HepG2 (cell line): ENCODE results near the gene FGF14. TPM values are rescaled to one million over a fixed set of nuclear protein-coding genes. Genes with fewer than 3 reads are reported as not detected.

Source experiments
- ATAC-seq: fragments of 200-7000 bp; cut with Tn5 transposase; 3 replicates; pipeline ENCODE4 v1.9.1; 2020; ENCODE audit warnings: mild to moderate bottlenecking, moderate library complexity
- BruUV-seq: library from RNA; stranded (reverse); fragments of 400-500 nt; replicated peaks from 2 replicates; lab custom pipeline; 2021; lab: Mats Ljungman, UMichigan
- CTCF ChIA-PET: fragments of 300-600 bp; formaldehyde crosslinking; extraction: SDS; loops from one replicate; lab custom pipeline; 2021; ENCODE audit warnings: low total read pairs, inconsistent platforms, low intra/inter-chr PET ratio; lab: Yijun Ruan, JAX
- POLR2A ChIA-PET: fragments of 350-600 bp; sonication (Branson Sonifier 250); formaldehyde crosslinking; loops from one replicate; lab custom pipeline; 2020; ENCODE audit warnings: antibody characterized with exemption, inconsistent platforms; lab: Yijun Ruan, JAX
- DNase-seq: peaks from one replicate; pipeline ENCODE4 v3.0.0-alpha.2; 2015; ENCODE audit warnings: low spot score
- FAIRE-seq: peaks from 3 replicates; lab custom pipeline; 2011; peaks lifted over from hg19 to GRCh38; lab: Jason Lieb, UNC
- H2AFZ ChIP-seq: one replicate; pipeline ENCODE4 v1.6.1; 2011; ENCODE audit warnings: low read length, inconsistent platforms
- H3K27ac ChIP-seq: fragments of 300-600 bp; 3 replicates; pipeline ENCODE4 v1.8.0; 2011; ENCODE audit warnings: mixed run types, mild to moderate bottlenecking, mixed read lengths, low read length, inconsistent platforms; ENCODE audit not compliant: insufficient read depth; ENCODE audit errors: extremely low read length
- H3K27me3 ChIP-seq, 2 experiments: fragments of 200-600 bp in 1 of 2; 2 replicates in 1 of 2; 3 replicates in 1 of 2; pipeline versions ENCODE4 v1.6.0 to v1.8.0; 2011; ENCODE audit warnings: low read length in 2 of 2, mild to moderate bottlenecking in 2 of 2, moderate library complexity in 2 of 2, inconsistent platforms in 1 of 2; ENCODE audit not compliant: insufficient read depth in 2 of 2, control insufficient read depth in 1 of 2
- H3K36me3 ChIP-seq, 2 experiments: fragments of 200-600 bp in 1 of 2; replicated peaks in 1 of 2; 2 replicates in 1 of 2; 3 replicates in 1 of 2; pipeline versions ENCODE4 v1.5.1 to v1.8.0; 2011; ENCODE audit warnings: low read length in 2 of 2, inconsistent platforms in 1 of 2; ENCODE audit not compliant: insufficient read depth in 2 of 2, control insufficient read depth in 1 of 2
- H3K4me1 ChIP-seq: 2 replicates; pipeline ENCODE4 v1.5.1; 2012; ENCODE audit warnings: low read length, inconsistent platforms; ENCODE audit not compliant: insufficient read depth
- H3K4me2 ChIP-seq: 2 replicates; pipeline ENCODE4 v1.6.0; 2011; ENCODE audit warnings: low read depth, low read length, inconsistent platforms
- H3K4me3 ChIP-seq, 3 experiments: fragments of 200-600 bp in 1 of 3; sonication (generic), shearing (Covaris generic) in 1 of 3; replicated peaks in 1 of 3; 2 replicates each; pipeline ENCODE4 v1.5.1; 2011 to 2016; ENCODE audit warnings: low read length in 3 of 3, inconsistent platforms in 2 of 3, low read depth in 2 of 3, mild to moderate bottlenecking in 2 of 3, control low read depth in 1 of 3, mixed read lengths in 1 of 3; ENCODE audit not compliant: insufficient read depth in 1 of 3
- H3K79me2 ChIP-seq: one replicate; pipeline ENCODE4 v1.6.1; 2011; ENCODE audit warnings: low read length, inconsistent platforms; ENCODE audit not compliant: insufficient read depth
- H3K9ac ChIP-seq: 2 replicates; pipeline ENCODE4 v1.6.0; 2011; ENCODE audit warnings: mild to moderate bottlenecking, low read depth, low read length, inconsistent platforms; ENCODE audit not compliant: insufficient read depth
- H3K9me3 ChIP-seq: 2 replicates; pipeline ENCODE4 v1.5.1; 2012; ENCODE audit warnings: mild to moderate bottlenecking, low read length
- H4K20me1 ChIP-seq: 2 replicates; pipeline ENCODE4 v1.6.0; 2011; ENCODE audit warnings: inconsistent platforms, mild to moderate bottlenecking, low read length, moderate library complexity; ENCODE audit not compliant: insufficient read depth
- ATRX ChIP-seq: sonication (generic); formaldehyde crosslinking; IDR thresholded peaks from 2 replicates; pipeline ENCODE4 v1.4.0; 2020; ENCODE audit warnings: missing genetic modification reagents, borderline replicate concordance
- CENPX ChIP-seq: sonication (generic); formaldehyde crosslinking; IDR thresholded peaks from 2 replicates; pipeline ENCODE4 v1.9.0; 2021; ENCODE audit warnings: mild to moderate bottlenecking, missing genetic modification reagents, moderate library complexity
- DR1 ChIP-seq: sonication (generic); formaldehyde crosslinking; IDR thresholded peaks from 2 replicates; pipeline ENCODE4 v1.8.0; 2021; ENCODE audit warnings: mild to moderate bottlenecking, missing genetic modification reagents, inconsistent platforms
- GLI4 ChIP-seq: sonication (generic); formaldehyde crosslinking; IDR thresholded peaks from 2 replicates; pipeline ENCODE4 v1.5.1; 2020; ENCODE audit warnings: missing genetic modification reagents, mild to moderate bottlenecking, moderate library complexity, borderline replicate concordance
- LRRFIP1 ChIP-seq: sonication (generic); formaldehyde crosslinking; conservative IDR thresholded peaks from 2 replicates; pipeline ENCODE4 v1.4.0; 2020; ENCODE audit warnings: missing genetic modification reagents
- NFYB ChIP-seq: sonication (generic); formaldehyde crosslinking; IDR thresholded peaks from 2 replicates; pipeline ENCODE4 v1.4.0; 2020; ENCODE audit warnings: missing genetic modification reagents
- PHB2 ChIP-seq: fragments of 450-650 bp; IDR thresholded peaks from 2 replicates; pipeline ENCODE4 v1.6.1; 2018; ENCODE audit not compliant: partially characterized antibody
- PHF5A ChIP-seq: IDR thresholded peaks from one replicate; pipeline ENCODE4 v1.6.1; 2018; ENCODE audit warnings: low read depth, missing genetic modification reagents; ENCODE audit not compliant: unreplicated experiment
- TCF12 ChIP-seq, 2 experiments: fragments of 450-650 bp in 1 of 2; sonication (generic) in 1 of 2; formaldehyde crosslinking in 1 of 2; IDR thresholded peaks; 2 replicates each; pipeline versions ENCODE4 v1.6.1 to v1.8.0; 2017 to 2022; ENCODE audit warnings: antibody characterized with exemption in 1 of 2, mild to moderate bottlenecking in 1 of 2, missing genetic modification reagents in 1 of 2, moderate library complexity in 1 of 2
- THAP7 ChIP-seq: sonication (generic); formaldehyde crosslinking; IDR thresholded peaks from 2 replicates; pipeline ENCODE4 v1.8.1; 2023; ENCODE audit warnings: mild to moderate bottlenecking, missing genetic modification reagents
- TRIM24 ChIP-seq: sonication (generic); formaldehyde crosslinking; IDR thresholded peaks from 2 replicates; pipeline ENCODE4 v1.8.0; 2022; ENCODE audit warnings: mild to moderate bottlenecking, missing genetic modification reagents
- ZC3H4 ChIP-seq: sonication (generic); formaldehyde crosslinking; IDR thresholded peaks from 2 replicates; pipeline ENCODE4 v1.4.0; 2020; ENCODE audit warnings: missing genetic modification reagents, borderline replicate concordance
- ZNF10 ChIP-seq: sonication (generic); formaldehyde crosslinking; IDR thresholded peaks from 2 replicates; pipeline ENCODE4 v1.4.0; 2020; ENCODE audit warnings: mild to moderate bottlenecking, low read depth, missing genetic modification reagents, borderline replicate concordance
- ZNF235 ChIP-seq: sonication (generic); formaldehyde crosslinking; IDR thresholded peaks from 2 replicates; pipeline ENCODE4 v1.8.1; 2023; ENCODE audit warnings: mild to moderate bottlenecking, missing genetic modification reagents, borderline replicate concordance
- ZNF251 ChIP-seq: sonication (generic); formaldehyde crosslinking; IDR thresholded peaks from 2 replicates; pipeline ENCODE4 v1.9.0; 2021; ENCODE audit warnings: mild to moderate bottlenecking, missing genetic modification reagents
- ZNF343 ChIP-seq: sonication (generic); formaldehyde crosslinking; IDR thresholded peaks from 2 replicates; pipeline ENCODE4 v1.4.0; 2020; ENCODE audit warnings: mild to moderate bottlenecking, missing genetic modification reagents
- ZNF549 ChIP-seq: sonication (generic); formaldehyde crosslinking; IDR thresholded peaks from 2 replicates; pipeline ENCODE4 v1.5.0; 2020; ENCODE audit warnings: missing genetic modification reagents
- ZNF740 ChIP-seq: sonication (generic); formaldehyde crosslinking; IDR thresholded peaks from 2 replicates; pipeline ENCODE4 v1.4.0; 2020; ENCODE audit warnings: missing genetic modification reagents
- ZSCAN9 ChIP-seq: IDR thresholded peaks from 2 replicates; pipeline ENCODE4 v1.6.1; 2016; ENCODE audit warnings: borderline replicate concordance
- WGBS: methylation state at CpG from one replicate; pipeline ENCODE4 v1.1.6; 2017; ENCODE audit warnings: low lambda C conversion rate; 5-methylcytosine and 5-hydroxymethylcytosine counted together
- in situ Hi-C: cut with HindIII; loops from 2 replicates; pipeline ENCODE4 v1.10.0; 2017; ENCODE audit warnings: low pct_unique_long_range_greater_than_20kb; ENCODE audit not compliant: extremely low pct_ligation_motif_present
- intact Hi-C: fragments of 100-400 bp; cut with micrococcal nuclease; formaldehyde crosslinking; loops from one replicate; pipeline ENCODE4 v1.10.0; 2022; ENCODE audit not compliant: unreplicated experiment
- polyA plus RNA-seq, 8 experiments: library from polyadenylated mRNA; depleted of rRNA in 3 of 8; stranded (reverse) in 7 of 8; unstranded in 1 of 8; fragments of >200 nt; fragmentation: Illumina TruSeq in 4 of 8; extraction: Trizol in 4 of 8; gene quantifications; 2 replicates each; pipeline versions ENCODE4 v1.2.1 to v1.2.3, GENCODE V29; 2011 to 2016; ENCODE audit warnings: low read depth in 4 of 8, missing spikeins in 1 of 8, mixed read lengths in 1 of 8; ENCODE audit not compliant: insufficient read depth in 1 of 8
- total RNA-seq, 5 experiments: library from RNA; depleted of rRNA; stranded (reverse); fragments of >200 nt; fragmentation: Illumina TruSeq; extraction: Trizol; gene quantifications; 2 replicates each; pipeline ENCODE4 v1.2.3, GENCODE V29; 2016; ENCODE audit warnings: low read depth in 1 of 5

Gene FGF14
- total and polyA plus RNA-seq, 2 of the 13 experiments (the other 11 are each of a cell fraction or from before 2014, with no cell fraction given), result not detected

GRCh38 chr13:101747039-101747438 lies 654.8 kb downstream of the FGF14 start:
- WGBS, result 0% methylated on average over 1 of the region's 1 CpG
- FAIRE-seq, result no peak
- no peak overlapping the region for H3K27ac ChIP-seq
- H3K9me3 ChIP-seq, result no peaks in the 10 kb centered on the region
- no peak for ATAC-seq
- DNase-seq, result no peak
- in situ Hi-C loops (no loop called here), intact Hi-C loops (no loop called here)
- no peak overlapping the region for H3K9ac ChIP-seq
- ChIA-PET POLR2A (no interaction called here), CTCF (no interaction called here)
- no peak overlapping the region for H2AFZ ChIP-seq
- H3K4me1 ChIP-seq, result no peaks in the 10 kb centered on the region
- BruUV-seq, result no TSS peak
- H3K36me3 ChIP-seq, result no peaks in the 10 kb centered on the region
- no peak overlapping the region for H3K4me3 ChIP-seq
- H4K20me1 ChIP-seq, result no peaks in the 10 kb centered on the region
- no peaks in the 10 kb centered on the region for H3K79me2 ChIP-seq
- H3K4me2 ChIP-seq, result no peak overlapping the region
- no peaks in the 10 kb centered on the region for H3K27me3 ChIP-seq
- no peak for TF ChIP-seq ATRX (CRISPR knock-in tag)
- TF ChIP-seq ZSCAN9 (CRISPR knock-in tag), result no peak
- no peak for TF ChIP-seq TRIM24 (CRISPR knock-in tag)
- no peak for TF ChIP-seq GLI4 (CRISPR knock-in tag)
- TF ChIP-seq ZNF251 (CRISPR knock-in tag), result no peak
- no peak for TF ChIP-seq ZC3H4 (CRISPR knock-in tag)
- TF ChIP-seq TCF12 (IDR thresholded peaks at IDR 0.05), result no peak
- no peak for TF ChIP-seq TCF12 (CRISPR knock-in tag; IDR thresholded peaks at IDR 0.05)
- TF ChIP-seq ZNF343 (CRISPR knock-in tag), result no peak
- TF ChIP-seq THAP7 (CRISPR knock-in tag), result no peak
- TF ChIP-seq ZNF549 (CRISPR knock-in tag), result no peak
- TF ChIP-seq LRRFIP1 (CRISPR knock-in tag), result no peak
- no peak for TF ChIP-seq ZNF10 (CRISPR knock-in tag)
- no peak for TF ChIP-seq PHF5A
- TF ChIP-seq NFYB (CRISPR knock-in tag), result no peak
- no peak for TF ChIP-seq ZNF235 (CRISPR knock-in tag)
- TF ChIP-seq PHB2, result no peak
- no peak for TF ChIP-seq CENPX (CRISPR knock-in tag)
- TF ChIP-seq ZNF740 (CRISPR knock-in tag), result no peak
- no peak for TF ChIP-seq DR1 (CRISPR knock-in tag)
